Stimulated activated CD8-positive, alpha-beta memory T cell treated with anti-CD3 and anti-CD28 coated beads, Interleukin-4, amount 100 ng/mL, for 48 hours (primary cell): Measurements from ENCODE around the gene TOLLIP.
"Not testable (repeated sequence)": the region's sequence is repeated elsewhere in the genome, so short reads cannot be mapped to it uniquely, and the experiment has no call there.

Experiments
- DNase-seq: peaks from one replicate; pipeline ENCODE4 v3.0.0-alpha.2; 2020

Gene TOLLIP

DNA sequence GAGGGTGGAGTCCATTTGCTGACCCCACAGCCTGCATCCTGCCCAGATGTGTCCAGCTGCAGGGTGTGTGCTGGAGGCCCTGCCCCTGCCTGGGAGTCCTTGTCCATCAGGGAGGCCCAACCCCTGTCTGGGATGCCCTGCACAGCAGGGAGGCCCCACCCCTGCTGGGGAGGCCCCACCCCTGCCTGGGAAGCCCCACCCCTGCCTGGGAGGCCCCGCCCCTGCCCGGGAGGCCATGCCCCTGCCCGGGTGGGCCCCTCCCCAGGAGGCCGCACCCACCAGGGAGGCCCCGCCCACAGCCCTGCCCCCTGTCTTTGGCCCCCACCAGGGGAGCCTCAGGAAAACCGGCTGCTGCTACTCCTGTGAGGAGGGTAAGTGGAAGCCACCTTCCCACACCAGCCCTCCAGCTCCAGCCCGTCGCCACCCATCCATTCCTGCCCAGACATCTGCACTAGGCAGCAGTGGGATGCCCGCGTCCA, 49.4 kb downstream of the TOLLIP start:
- peak; percentile 80 for DNase-seq

DNA sequence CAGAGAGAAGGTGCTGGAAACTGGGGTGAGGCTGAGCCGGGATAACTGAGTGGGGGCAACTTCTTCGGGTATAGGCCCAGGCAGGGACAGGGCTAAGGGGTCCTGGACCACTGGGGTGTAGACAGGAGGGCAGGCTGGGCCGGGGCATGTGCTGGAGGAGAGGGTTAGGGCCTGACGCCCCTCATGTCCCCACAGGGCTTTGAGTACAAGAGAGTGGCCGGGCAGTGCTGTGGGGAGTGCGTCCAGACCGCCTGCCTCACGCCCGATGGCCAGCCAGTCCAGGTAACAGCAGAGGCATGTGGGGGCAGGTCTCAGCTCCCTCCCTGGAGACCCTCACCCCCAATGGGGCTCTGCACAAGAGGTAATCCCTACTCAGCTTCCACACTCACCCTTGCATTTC, 49.9 kb downstream of the TOLLIP start:
- no peak for DNase-seq

DNA sequence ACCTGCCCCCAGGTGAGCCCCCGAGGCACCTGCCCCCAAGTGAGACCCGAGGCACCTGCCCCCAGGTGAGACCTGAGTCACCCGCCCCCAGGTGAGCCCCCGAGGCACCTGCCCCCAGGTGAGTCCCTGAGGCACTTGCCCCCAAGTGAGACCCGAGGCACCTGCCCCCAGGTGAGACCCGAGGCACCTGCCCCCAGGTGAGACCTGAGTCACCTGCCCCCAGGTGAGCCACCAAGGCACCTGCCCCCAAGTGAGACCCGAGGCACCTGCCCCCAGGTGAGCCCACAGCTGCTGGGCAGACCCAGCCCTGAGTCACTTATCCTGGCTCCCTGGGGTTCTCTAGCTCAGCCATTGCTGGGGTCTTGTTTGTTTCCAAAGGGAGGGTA, 50.4 kb downstream of the TOLLIP start:
- no peak for DNase-seq

DNA sequence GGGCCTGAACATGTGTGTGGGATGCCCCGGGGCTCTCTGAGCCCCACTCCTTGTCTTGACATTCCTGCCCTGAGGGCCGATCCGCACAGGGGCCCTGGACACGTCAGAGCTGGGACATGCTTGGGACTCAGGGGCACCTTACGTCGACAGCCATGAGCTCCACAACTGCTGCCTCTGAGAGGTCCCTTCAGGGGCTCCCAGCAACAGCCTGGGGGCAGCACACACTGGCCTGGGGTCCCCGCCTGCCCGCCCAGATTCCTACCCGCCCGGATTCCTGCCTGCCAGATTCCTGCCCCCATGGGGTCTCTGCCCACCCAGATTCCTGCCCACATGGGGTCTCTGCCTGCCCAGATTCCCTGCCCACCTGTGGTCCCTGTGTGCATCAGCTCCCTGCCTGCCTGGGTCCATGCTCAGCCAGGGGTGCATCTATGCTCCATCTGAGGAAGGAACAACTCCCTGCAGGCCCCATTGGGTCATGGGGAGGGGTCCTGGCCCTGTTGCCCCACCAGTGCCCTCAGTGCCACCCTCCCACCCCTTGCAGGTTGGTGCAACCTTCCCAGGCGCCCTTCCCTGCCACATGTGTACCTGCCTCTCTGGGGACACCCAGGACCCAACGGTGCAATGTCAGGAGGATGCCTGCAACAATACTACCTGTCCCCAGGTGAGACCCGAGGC, 50.9 kb downstream of the TOLLIP start:
- no peak for DNase-seq

DNA sequence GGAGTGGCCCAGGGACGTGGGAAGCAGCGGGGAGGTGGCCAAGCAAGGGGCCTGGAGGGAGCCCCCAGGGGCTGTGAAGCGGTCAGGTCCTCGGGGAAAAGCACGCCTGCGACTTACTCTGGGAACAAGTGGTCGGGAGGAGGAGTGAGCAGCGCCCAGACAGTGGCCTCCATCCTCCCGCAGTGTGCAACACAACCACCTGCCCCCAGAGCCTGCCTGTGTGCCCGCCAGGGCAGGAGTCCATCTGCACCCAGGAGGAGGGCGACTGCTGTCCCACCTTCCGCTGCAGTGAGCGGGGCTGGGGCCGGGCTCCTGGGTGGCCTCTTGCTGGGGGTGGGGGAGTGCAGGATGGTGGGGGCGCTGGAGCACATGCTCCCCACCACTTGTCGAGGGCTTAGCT, 51.5 kb downstream of the TOLLIP start:
- no peak for DNase-seq

DNA sequence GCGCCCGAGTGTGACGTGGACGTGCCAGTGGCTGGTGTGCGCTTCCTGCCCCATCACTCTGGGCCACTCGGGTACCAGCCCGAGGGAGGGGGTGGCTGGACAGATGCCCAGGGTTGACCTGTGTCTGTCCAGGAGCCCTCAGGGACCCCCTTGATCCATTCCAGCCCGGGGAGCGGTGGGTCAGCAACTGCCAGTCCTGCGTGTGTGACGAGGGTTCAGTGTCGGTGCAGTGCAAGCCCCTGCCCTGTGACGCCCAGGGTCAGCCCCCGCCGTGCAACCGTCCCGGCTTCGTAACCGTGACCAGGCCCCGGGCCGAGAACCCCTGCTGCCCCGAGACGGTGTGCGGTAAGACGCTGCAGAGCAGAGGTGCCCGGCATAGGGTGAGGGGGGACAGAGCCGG, 52.1 kb downstream of the TOLLIP start:
- no peak for DNase-seq

DNA sequence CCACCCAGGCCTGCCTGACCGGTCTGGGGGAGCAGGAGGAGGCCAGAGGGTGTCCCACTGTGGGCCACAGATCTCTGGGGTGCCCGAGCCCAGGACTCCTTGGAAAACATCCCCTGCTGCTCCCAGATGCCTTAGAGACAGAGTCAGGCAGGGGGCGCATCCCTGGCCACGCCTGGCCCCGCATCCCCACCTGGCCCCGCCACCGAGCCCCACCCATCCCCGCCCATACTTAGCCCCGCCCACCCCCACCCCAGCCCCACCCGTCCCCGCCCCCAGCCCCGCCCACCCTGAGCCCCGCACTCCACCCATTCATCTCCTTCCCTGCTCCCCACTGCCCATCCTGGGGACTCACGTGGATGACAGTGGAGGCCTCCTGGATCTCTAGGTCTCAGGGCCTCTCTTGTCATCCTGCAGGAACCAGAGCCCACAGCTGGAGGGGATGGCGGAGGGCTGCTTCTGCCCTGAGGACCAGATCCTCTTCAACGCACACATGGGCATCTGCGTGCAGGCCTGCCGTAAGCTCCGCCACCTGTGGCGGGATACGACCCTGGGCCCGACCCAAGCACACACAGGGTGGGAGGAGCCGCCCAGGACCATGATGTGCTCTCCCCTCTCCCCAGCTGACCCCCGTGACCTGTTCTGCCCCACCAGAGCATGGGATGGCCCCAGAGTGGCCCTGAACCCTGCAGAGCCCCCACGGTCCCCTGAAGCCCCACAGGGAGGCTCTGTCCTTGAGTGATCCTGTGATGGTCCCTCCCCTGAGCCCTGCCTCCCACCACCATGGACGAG, 53.0 kb downstream of the TOLLIP start:
- no peak for DNase-seq

DNA sequence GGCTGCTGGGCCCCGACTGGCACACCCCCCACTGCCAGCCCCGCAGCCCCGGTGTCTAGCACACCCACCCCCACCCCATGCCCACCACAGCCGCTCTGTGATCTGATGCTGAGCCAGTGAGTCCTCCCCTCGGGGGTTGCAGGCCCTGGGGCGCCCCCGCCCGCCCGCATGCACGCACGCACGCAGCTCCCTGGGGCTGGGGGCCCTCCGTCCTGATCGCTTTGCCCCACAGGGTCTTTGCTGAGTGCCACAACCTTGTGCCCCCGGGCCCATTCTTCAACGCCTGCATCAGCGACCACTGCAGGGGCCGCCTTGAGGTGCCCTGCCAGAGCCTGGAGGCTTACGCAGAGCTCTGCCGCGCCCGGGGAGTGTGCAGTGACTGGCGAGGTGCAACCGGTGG, 54.3 kb downstream of the TOLLIP start:
- no peak for DNase-seq

DNA sequence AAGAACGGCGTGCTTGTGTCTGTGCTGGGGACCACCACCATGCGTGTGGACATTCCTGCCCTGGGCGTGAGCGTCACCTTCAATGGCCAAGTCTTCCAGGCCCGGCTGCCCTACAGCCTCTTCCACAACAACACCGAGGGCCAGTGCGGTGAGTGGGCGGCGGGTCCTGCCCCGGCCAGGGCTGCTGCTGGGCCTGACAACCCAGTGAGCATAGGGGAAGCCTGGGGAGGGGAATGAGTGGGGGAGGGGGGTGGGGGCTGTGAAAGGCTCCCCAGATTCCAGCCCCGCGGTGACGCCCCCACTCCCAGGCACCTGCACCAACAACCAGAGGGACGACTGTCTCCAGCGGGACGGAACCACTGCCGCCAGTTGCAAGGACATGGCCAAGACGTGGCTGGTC, 54.7 kb downstream of the TOLLIP start:
- DNase-seq, result no peak

DNA sequence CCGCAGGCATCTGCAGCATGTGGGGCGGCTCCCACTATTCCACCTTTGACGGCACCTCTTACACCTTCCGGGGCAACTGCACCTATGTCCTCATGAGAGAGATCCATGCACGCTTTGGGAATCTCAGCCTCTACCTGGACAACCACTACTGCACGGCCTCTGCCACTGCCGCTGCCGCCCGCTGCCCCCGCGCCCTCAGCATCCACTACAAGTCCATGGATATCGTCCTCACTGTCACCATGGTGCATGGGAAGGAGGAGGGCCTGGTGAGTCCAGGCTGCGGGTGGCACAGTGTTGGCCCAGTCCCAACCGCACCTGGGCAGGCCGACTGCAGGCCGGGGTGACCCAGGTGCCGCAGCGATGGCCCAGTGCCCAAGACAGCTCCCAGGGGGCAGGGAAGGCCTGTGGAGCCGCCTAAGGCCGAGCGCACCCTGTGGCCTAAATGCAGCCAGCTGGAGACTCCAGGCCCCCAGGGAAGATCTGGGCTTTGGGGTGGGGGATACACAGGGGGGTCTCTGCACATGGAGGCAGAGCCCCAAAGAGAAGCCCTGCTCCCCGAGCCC, 55.3 kb downstream of the TOLLIP start:
- DNase-seq, result no peak

DNA sequence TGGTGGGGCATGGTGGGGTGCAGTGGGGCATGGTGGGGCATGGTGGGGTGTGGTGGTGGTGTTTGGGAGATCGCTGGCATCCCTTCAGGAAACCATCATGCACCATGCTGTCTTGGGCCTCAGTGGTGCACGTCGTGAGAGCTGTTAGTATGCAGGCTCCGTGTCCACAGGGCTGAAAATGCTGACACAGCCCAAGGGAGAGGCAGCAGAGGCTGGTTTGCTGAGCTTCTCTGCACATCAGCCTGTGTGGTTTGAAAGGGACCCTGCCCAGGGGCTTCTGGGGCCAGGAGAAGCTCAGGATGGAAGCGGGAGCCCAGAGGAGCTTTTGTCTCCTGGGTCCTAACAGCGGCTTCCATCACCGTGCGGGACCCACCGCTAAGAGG, 56.3 kb downstream of the TOLLIP start:
- DNase-seq, result no peak

DNA sequence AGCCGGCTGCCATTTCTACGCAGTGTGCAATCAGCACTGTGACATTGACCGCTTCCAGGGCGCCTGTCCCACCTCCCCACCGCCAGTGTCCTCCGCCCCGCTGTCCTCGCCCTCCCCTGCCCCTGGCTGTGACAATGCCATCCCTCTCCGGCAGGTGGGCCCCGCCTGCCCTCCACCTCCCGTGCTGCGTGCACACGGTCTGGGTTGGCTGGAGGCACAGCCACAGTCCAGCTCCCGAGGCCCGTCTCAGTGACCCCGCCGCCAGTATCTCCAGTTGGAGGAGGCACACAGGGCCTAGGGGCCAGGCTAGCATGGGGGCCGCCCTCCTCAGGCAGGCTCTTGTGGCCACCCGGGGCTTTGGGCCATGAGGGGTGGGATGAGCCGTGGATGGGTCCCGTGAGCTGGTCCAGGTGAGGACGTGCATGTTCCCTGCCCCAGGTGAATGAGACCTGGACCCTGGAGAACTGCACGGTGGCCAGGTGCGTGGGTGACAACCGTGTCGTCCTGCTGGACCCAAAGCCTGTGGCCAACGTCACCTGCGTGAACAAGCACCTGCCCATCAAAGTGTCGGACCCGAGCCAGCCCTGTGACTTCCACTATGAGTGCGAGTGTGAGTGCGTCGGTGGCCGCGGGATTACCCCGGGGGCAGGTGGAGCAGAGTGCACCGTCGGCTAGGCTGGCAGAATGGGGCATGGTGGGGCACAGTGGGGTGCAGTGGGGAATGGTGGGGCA, 56.9 kb downstream of the TOLLIP start:
- DNase-seq, result no peak

DNA sequence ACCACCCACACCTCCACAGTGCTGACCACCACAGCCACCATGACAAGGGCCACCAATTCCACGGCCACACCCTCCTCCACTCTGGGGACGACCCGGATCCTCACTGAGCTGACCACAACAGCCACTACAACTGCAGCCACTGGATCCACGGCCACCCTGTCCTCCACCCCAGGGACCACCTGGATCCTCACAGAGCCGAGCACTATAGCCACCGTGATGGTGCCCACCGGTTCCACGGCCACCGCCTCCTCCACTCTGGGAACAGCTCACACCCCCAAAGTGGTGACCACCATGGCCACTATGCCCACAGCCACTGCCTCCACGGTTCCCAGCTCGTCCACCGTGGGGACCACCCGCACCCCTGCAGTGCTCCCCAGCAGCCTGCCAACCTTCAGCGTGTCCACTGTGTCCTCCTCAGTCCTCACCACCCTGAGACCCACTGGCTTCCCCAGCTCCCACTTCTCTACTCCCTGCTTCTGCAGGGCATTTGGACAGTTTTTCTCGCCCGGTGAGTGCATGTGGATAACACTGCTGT, 58.1 kb downstream of the TOLLIP start:
- DNase-seq, result no peak

DNA sequence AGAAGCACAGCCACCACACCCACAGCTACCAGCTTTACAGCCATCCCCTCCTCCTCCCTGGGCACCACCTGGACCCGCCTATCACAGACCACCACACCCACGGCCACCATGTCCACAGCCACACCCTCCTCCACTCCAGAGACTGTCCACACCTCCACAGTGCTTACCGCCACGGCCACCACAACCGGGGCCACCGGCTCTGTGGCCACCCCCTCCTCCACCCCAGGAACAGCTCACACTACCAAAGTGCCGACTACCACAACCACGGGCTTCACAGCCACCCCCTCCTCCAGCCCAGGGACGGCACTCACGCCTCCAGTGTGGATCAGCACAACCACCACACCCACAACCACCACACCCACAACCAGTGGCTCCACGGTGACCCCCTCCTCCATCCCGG, 59.0 kb downstream of the TOLLIP start:
- not testable (repeated sequence) for DNase-seq

DNA sequence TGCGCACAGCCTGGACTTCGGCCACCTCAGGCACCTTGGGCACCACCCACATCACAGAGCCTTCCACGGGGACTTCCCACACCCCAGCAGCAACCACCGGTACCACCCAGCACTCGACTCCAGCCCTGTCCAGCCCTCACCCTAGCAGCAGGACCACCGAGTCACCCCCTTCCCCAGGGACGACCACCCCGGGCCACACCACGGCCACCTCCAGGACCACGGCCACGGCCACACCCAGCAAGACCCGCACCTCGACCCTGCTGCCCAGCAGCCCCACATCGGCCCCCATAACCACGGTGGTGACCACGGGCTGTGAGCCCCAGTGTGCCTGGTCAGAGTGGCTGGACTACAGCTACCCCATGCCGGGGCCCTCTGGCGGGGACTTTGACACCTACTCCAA, 60.5 kb downstream of the TOLLIP start:
- DNase-seq, result not testable (repeated sequence)

DNA sequence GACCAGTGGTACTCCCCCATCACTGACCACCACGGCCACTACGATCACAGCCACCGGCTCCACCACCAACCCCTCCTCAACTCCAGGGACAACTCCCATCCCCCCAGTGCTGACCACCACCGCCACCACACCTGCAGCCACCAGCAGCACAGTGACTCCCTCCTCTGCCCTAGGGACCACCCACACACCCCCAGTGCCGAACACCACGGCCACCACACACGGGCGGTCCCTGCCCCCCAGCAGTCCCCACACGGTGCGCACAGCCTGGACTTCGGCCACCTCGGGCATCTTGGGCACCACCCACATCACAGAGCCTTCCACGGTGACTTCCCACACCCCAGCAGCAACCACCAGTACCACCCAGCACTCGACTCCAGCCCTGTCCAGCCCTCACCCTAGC, 62.4 kb downstream of the TOLLIP start:
- DNase-seq, result not testable (repeated sequence)

DNA sequence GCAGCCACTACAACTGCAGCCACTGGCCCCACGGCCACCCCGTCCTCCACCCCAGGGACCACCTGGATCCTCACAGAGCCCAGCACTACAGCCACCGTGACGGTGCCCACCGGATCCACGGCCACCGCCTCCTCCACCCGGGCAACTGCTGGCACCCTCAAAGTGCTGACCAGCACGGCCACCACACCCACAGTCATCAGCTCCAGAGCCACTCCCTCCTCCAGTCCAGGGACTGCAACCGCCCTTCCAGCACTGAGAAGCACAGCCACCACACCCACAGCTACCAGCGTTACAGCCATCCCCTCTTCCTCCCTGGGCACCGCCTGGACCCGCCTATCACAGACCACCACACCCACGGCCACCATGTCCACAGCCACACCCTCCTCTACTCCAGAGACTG, 63.1 kb downstream of the TOLLIP start:
- DNase-seq, result not testable (repeated sequence)

DNA sequence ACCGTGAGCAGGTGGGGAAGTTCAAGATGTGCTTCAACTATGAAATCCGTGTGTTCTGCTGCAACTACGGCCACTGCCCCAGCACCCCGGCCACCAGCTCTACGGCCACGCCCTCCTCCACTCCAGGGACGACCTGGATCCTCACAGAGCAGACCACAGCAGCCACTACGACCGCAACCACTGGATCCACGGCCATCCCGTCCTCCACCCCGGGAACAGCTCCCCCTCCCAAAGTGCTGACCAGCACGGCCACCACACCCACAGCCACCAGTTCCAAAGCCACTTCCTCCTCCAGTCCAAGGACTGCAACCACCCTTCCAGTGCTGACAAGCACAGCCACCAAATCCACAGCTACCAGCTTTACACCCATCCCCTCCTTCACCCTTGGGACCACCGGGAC, 63.7 kb downstream of the TOLLIP start:
- not testable (repeated sequence) for DNase-seq

DNA sequence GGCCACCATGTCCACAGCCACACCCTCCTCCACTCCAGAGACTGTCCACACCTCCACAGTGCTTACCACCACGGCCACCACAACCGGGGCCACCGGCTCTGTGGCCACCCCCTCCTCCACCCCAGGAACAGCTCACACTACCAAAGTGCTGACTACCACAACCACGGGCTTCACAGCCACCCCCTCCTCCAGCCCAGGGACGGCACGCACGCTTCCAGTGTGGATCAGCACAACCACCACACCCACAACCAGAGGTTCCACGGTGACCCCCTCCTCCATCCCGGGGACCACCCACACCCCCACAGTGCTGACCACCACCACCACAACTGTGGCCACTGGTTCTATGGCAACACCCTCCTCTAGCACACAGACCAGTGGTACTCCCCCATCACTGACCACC, 64.9 kb downstream of the TOLLIP start:
- not testable (repeated sequence) for DNase-seq

DNA sequence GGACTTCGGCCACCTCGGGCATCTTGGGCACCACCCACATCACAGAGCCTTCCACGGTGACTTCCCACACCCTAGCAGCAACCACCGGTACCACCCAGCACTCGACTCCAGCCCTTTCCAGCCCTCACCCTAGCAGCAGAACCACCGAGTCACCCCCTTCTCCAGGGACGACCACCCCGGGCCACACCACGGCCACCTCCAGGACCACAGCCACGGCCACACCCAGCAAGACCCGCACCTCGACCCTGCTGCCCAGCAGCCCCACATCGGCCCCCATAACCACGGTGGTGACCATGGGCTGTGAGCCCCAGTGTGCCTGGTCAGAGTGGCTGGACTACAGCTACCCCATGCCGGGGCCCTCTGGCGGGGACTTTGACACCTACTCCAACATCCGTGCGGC, 65.9 kb downstream of the TOLLIP start:
- not testable (repeated sequence) for DNase-seq

DNA sequence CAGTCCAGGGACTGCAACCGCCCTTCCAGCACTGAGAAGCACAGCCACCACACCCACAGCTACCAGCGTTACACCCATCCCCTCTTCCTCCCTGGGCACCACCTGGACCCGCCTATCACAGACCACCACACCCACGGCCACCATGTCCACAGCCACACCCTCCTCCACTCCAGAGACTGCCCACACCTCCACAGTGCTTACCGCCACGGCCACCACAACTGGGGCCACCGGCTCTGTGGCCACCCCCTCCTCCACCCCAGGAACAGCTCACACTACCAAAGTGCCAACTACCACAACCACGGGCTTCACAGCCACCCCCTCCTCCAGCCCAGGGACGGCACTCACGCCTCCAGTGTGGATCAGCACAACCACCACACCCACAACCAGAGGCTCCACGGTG, 66.7 kb downstream of the TOLLIP start:
- DNase-seq, result not testable (repeated sequence)

DNA sequence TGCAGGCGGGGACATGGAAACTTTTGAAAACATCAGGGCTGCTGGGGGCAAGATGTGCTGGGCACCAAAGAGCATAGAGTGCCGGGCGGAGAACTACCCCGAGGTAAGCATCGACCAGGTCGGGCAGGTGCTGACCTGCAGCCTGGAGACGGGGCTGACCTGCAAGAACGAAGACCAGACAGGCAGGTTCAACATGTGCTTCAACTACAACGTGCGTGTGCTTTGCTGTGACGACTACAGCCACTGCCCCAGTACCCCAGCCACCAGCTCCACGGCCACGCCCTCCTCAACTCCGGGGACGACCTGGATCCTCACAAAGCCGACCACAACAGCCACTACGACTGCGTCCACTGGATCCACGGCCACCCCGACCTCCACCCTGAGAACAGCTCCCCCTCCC, 67.1 kb downstream of the TOLLIP start:
- no peak for DNase-seq

DNA sequence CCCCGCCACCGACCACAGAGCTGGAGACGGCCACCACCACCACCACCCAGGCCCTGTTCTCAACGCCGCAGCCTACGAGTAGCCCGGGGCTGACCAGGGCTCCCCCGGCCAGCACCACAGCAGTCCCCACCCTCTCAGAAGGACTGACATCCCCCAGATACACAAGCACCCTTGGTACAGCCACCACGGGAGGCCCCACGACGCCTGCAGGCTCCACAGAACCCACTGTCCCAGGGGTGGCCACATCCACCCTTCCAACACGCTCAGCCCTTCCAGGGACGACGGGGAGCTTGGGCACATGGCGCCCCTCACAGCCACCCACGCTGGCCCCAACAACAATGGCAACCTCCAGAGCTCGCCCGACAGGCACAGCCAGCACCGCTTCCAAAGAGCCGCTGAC, 67.7 kb downstream of the TOLLIP start:
- DNase-seq, result no peak
